ENCODE data around the gene TESMIN.

TESMIN gene

GRCh38 chr11:68659158-68659921 is 92.0 kb downstream of the TESMIN start:
- Mint-ChIP-seq H3K4me3 (no peak overlapping the region), H3K4me1 (no peaks in the 10 kb centered on the region), H3K27me3 (peaks cover 16% of the 10 kb centered on the region), H3K27ac (no peak overlapping the region), H3K36me3 (no peaks in the 10 kb centered on the region), H3K9me3 (peaks cover 5% of the 10 kb centered on the region)
- CTCF ChIA-PET: no interaction called here
- no peak for DNase-seq

GRCh38 chr11:68658661-68659060 is 92.7 kb downstream of the TESMIN start:
- CTCF ChIA-PET: no interaction called here
- Mint-ChIP-seq H3K27me3 (peaks cover 14% of the 10 kb centered on the region), H3K27ac (no peak overlapping the region)

GRCh38 chr11:68658097-68658496 is 93.2 kb downstream of the TESMIN start:
- H3K4me1 Mint-ChIP-seq: no peaks in the 10 kb centered on the region

More at GRCh38 chr11:68658661-68659060, 92.7 kb downstream of the TESMIN start:
- peaks cover 5% of the 10 kb centered on the region for H3K9me3 Mint-ChIP-seq
- DNase-seq: no peak
- H3K4me3 Mint-ChIP-seq: no peak overlapping the region
- H3K36me3 Mint-ChIP-seq: no peaks in the 10 kb centered on the region
- H3K4me1 Mint-ChIP-seq: no peaks in the 10 kb centered on the region

More at GRCh38 chr11:68658097-68658496, 93.2 kb downstream of the TESMIN start:
- DNase-seq: no peak
- CTCF ChIA-PET: no interaction called here
- Mint-ChIP-seq H3K27me3 (peaks cover 13% of the 10 kb centered on the region), H3K27ac (no peak overlapping the region), H3K36me3 (no peaks in the 10 kb centered on the region), H3K4me3 (no peak overlapping the region), H3K9me3 (peaks cover 5% of the 10 kb centered on the region)
